Cardiac muscle cell (in vitro differentiated cells and primary cell): ENCODE results near the gene ECM2. TPM values are rescaled to one million over a fixed set of nuclear protein-coding genes. Genes with fewer than 3 reads are reported as not detected.

ENCODE experiments used
- DNase-seq, 2 donors: peaks; one replicate each; pipeline versions ENCODE4 v3.0.0 to v3.0.0-alpha.2; 2010 to 2017; ENCODE audit warnings: low read depth in 1 of 2, low spot score in 1 of 2
- H3K27ac ChIP-seq: fragments of 200-600 bp; sonication (generic); 2 replicates; pipeline ENCODE4 v1.5.1; 2016
- H3K27me3 ChIP-seq: fragments of 200-600 bp; sonication (generic); 2 replicates; pipeline ENCODE4 v1.6.0; 2016; ENCODE audit warnings: control low read depth
- H3K36me3 ChIP-seq: fragments of 200-600 bp; sonication (generic); 2 replicates; pipeline ENCODE4 v1.5.1; 2016; ENCODE audit warnings: control low read depth
- H3K4me1 ChIP-seq: fragments of 200-600 bp; sonication (generic); 2 replicates; pipeline ENCODE4 v1.8.1; 2017; ENCODE audit warnings: low read depth, mild to moderate bottlenecking, mixed run types
- H3K4me3 ChIP-seq: fragments of 200-600 bp; sonication (generic); 2 replicates; pipeline ENCODE4 v1.5.1; 2016; ENCODE audit warnings: mild to moderate bottlenecking
- H3K9me3 ChIP-seq: fragments of 200-600 bp; sonication (generic); 2 replicates; pipeline ENCODE4 v1.5.1; 2017; ENCODE audit warnings: low read depth, mild to moderate bottlenecking, control low read depth
- polyA plus RNA-seq: library from polyadenylated mRNA; unstranded; fragments of >200 nt; fragmentation: Nextera tagmentation; extraction: Ambion mirVana; gene quantifications from 2 replicates; pipeline ENCODE4 v1.2.1, GENCODE V29; 2016
- total RNA-seq: library from RNA; depleted of rRNA; stranded (reverse); fragments of >200 nt; gene quantifications from 2 replicates; pipeline ENCODE4 v1.2.3, GENCODE V29; 2016
- TF ChIP-seq, protein P1 (sequence below): IDR thresholded peaks from 2 replicates; pipeline ENCODE4 v1.5.1; 2012; ENCODE audit warnings: low read depth, mild to moderate bottlenecking, low read length

ECM2 gene
- total and polyA plus RNA-seq, 2 experiments from 2014 or later = not detected

DNA sequence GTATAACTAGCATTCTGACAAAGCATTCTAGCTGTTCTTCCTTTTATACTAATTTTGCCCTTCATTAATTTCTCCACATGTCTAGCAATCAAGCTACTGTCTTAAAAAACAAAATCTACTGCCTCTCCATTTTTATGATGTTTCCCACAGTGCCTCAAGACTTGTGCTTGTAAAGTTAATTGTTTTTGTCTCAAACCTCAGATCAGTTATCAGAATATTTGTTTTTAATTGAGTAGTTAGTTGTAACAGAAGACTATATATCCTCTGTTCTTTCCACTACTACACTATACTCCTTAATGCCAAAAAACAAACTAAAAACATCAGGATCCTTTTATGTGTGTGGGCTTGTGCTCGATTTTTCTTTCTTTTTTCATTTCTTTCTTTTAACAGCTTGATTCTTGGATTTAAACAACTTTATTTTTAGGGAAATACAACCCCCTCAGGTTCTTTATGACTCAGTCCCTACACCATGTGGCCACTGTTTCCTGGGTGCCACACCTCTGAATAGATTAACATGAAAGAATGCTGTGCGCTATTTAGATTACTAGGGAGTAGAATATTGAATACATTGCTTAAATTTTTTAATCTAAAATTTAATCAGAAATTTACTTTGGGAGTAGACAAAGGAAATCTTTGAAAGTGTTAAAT, 54.7 kb downstream of the ECM2 start:
- no peak for DNase-seq
- H3K4me3 ChIP-seq = no peak overlapping the region
- no peaks in the 10 kb centered on the region for H3K9me3 ChIP-seq
- H3K36me3 ChIP-seq = no peaks in the 10 kb centered on the region
- H3K4me1 ChIP-seq = peaks cover 8% of the 10 kb centered on the region
- H3K27me3 ChIP-seq = no peaks in the 10 kb centered on the region
- H3K27ac ChIP-seq = no peak overlapping the region
- TF ChIP-seq, protein P1, sequence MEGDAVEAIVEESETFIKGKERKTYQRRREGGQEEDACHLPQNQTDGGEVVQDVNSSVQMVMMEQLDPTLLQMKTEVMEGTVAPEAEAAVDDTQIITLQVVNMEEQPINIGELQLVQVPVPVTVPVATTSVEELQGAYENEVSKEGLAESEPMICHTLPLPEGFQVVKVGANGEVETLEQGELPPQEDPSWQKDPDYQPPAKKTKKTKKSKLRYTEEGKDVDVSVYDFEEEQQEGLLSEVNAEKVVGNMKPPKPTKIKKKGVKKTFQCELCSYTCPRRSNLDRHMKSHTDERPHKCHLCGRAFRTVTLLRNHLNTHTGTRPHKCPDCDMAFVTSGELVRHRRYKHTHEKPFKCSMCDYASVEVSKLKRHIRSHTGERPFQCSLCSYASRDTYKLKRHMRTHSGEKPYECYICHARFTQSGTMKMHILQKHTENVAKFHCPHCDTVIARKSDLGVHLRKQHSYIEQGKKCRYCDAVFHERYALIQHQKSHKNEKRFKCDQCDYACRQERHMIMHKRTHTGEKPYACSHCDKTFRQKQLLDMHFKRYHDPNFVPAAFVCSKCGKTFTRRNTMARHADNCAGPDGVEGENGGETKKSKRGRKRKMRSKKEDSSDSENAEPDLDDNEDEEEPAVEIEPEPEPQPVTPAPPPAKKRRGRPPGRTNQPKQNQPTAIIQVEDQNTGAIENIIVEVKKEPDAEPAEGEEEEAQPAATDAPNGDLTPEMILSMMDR = no peak

DNA sequence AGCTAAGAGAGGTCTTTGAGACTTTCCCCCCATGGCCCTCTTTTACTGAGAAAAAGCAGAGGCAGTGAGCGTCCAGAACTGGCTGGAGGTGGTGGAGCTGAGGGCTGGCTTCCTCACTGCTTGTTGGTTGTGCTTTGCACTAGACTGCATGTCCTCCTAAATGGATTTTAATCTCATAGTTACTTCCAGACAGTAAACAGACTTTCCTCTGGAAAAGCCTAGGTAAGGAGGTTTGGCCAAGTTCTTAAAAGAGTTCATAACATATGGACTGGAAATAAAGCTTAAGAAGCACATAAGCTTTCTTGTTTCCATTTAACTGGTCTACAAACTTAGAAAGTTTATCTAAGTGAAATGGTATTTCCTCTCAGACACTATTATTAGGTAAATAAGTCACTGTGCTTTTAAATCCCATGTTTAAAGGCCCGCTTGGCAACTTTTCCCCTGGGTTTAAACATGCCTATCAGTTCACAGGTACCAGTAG, 55.5 kb downstream of the ECM2 start:
- TF ChIP-seq, protein P1 = no peak
- Histone ChIP-seq H3K27ac (peak overlapping the region; percentile 4), H3K4me3 (no peak overlapping the region)

DNA sequence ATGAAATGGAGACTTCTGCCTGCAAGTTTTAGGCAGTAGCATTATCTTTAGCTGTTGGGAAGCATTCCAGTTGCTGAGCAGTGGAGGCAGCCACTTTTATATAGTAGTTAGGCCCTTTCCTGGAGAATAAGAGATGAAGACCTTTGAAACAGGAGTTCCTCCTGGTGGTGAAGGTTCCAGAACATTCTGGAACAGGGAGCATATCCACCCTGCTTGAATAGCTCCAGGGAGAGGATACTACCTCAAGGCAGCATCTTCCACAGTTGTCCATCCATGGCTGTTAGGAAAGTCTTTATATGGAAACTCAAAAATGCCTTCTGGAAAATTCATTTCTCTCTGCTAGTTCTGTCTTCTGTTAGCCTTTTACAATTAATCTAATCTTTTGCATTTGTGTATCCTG, 56.4 kb downstream of the ECM2 start:
- H3K4me1 ChIP-seq = peaks cover 8% of the 10 kb centered on the region
- DNase-seq = no peak
- no peak overlapping the region for H3K4me3 ChIP-seq
- no peaks in the 10 kb centered on the region for H3K36me3 ChIP-seq
- H3K27me3 ChIP-seq = no peaks in the 10 kb centered on the region
- H3K9me3 ChIP-seq = no peaks in the 10 kb centered on the region
- TF ChIP-seq, protein P1 = no peak
- H3K27ac ChIP-seq = no peak overlapping the region

More for the DNA sequence above, 55.5 kb downstream of the ECM2 start:
- Histone ChIP-seq H3K9me3 (no peaks in the 10 kb centered on the region), H3K27me3 (no peaks in the 10 kb centered on the region), H3K36me3 (no peaks in the 10 kb centered on the region), H3K4me1 (peaks cover 8% of the 10 kb centered on the region)
- DNase-seq = no peak

DNA sequence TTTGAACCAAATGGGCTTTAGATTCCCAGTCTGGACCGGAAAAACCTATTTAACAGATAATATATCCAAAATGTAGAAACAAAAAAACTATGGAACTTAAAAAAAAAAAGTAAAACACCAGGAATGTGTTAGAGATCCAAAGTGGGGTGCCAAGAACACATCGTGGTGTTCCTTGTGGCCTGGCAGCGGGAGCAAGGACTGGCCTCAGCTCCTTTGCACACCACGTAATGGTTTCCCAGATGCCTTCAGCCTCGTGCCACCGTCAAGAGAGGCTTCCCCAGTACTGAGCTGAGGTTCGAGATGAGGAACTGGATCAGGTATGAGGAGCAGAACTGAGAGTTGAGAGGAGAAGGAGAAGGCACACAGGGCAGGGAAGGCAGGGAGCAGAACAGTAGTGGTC, 57.0 kb downstream of the ECM2 start:
- Histone ChIP-seq H3K4me3 (no peak overlapping the region), H3K36me3 (no peaks in the 10 kb centered on the region), H3K27me3 (no peaks in the 10 kb centered on the region), H3K27ac (no peak overlapping the region), H3K4me1 (peaks cover 8% of the 10 kb centered on the region), H3K9me3 (no peaks in the 10 kb centered on the region)
- no peak for DNase-seq
- TF ChIP-seq, protein P1 = no peak

DNA sequence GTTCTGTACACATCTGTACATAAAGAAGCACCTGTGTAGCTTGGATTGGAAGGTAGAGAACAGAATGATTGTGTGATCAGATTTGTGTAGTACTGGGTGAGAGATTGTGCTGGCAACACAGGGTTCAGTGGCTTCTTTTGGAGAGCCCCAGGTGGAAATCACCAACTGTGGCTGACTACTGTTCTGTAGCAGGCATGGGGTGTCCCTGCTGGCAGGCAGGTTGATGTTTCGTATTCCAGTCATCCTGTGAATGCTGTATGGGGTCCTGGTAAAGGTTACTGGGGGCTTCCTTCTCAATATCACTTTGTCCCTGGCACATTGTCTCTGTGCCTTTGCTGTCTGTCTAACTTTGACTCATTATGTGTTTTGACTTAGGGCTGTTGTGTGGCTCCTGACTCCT, 58.8 kb downstream of the ECM2 start:
- Histone ChIP-seq H3K27ac (no peak overlapping the region), H3K27me3 (no peaks in the 10 kb centered on the region), H3K36me3 (no peaks in the 10 kb centered on the region), H3K4me1 (peaks cover 8% of the 10 kb centered on the region), H3K4me3 (no peak overlapping the region), H3K9me3 (no peaks in the 10 kb centered on the region)
- TF ChIP-seq, protein P1 = no peak
- no peak for DNase-seq

DNA sequence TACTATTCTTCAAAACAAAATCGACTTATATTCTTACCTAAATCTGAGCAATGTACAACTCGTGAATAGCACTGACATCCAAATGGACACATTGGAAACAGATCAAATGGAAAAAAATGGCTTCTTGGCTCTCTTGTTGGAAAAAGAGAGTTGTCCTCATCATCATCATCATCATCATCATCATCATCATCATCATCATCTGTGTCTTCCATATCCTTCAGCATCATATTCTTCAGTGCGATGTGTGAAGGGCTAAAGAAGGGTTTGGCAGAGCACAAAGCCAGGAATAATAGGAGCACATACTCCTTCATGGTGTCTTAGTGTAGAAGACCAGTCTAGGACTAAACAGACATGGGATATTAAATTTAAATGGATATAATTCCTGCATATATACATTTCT, 61.2 kb downstream of the ECM2 start:
- no peaks in the 10 kb centered on the region for H3K4me1 ChIP-seq
- H3K27me3 ChIP-seq = no peaks in the 10 kb centered on the region
- TF ChIP-seq, protein P1 = no peak
- H3K9me3 ChIP-seq = no peaks in the 10 kb centered on the region
- no peak overlapping the region for H3K27ac ChIP-seq
- H3K36me3 ChIP-seq = no peaks in the 10 kb centered on the region
- H3K4me3 ChIP-seq = no peak overlapping the region
- no peak for DNase-seq
